Activated CD4-positive, alpha-beta T cell treated with anti-CD3 and anti-CD28 coated beads, Interleukin-2, amount 50 U/mL, for 16 hours (primary cell): ENCODE results near the gene GGA1.
A peak's percentile ranks its signal among the peaks of the same experiment; 100 is the strongest.
"Not testable (repeated sequence)": the region's sequence is repeated elsewhere in the genome, so short reads cannot be mapped to it uniquely, and the experiment has no call there.

Source experiments
- DNase-seq: peaks from one replicate; pipeline ENCODE4 v3.0.0-alpha.2; 2020

GGA1 gene

DNA sequence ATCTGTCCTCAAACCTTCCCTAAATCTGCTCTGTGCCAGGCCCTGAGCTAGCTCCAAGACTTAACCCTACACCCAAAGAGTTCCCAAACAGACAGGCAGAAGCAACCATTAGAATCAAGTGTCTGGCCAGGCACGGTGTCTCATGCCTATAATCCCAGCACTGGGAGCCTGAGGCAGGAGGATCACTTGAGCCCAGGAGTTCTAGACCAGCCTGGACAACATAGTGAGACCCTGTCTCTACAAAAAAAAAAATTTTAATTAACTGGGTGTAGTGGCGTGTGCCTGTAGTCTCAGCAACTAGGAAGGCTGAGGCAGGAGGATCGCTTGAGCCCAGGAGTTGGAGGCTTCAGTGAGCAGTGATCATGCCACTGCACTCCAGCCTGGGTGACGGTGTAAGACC is 47.9 kb downstream of the GGA1 start:
- not testable (repeated sequence) for DNase-seq

DNA sequence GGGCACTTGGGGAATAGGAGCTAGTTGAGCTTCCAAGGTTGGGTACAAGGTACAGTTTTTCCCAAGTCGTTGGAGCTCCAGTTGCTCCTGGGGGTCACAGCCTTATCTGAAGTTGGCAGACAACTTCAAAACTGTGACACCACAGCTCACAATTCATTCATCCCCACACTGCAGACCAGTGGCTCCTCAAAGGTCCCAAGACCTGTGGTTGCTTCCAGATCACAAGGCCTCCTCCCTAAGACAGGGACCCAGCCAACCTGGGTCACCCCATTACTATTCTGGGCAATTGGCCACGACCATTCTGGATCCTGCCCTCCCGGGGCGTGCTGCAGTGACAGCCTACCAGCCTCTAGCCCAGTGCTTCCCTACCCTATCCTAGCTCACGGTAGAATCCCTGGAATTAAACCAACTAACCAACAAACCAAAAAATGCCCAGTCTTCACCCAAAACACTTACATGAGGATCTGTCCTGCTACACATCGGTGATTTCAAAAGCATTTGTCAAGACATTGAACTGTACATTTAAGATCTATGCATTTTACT is 49.0 kb downstream of the GGA1 start:
- DNase-seq, result no peak

DNA sequence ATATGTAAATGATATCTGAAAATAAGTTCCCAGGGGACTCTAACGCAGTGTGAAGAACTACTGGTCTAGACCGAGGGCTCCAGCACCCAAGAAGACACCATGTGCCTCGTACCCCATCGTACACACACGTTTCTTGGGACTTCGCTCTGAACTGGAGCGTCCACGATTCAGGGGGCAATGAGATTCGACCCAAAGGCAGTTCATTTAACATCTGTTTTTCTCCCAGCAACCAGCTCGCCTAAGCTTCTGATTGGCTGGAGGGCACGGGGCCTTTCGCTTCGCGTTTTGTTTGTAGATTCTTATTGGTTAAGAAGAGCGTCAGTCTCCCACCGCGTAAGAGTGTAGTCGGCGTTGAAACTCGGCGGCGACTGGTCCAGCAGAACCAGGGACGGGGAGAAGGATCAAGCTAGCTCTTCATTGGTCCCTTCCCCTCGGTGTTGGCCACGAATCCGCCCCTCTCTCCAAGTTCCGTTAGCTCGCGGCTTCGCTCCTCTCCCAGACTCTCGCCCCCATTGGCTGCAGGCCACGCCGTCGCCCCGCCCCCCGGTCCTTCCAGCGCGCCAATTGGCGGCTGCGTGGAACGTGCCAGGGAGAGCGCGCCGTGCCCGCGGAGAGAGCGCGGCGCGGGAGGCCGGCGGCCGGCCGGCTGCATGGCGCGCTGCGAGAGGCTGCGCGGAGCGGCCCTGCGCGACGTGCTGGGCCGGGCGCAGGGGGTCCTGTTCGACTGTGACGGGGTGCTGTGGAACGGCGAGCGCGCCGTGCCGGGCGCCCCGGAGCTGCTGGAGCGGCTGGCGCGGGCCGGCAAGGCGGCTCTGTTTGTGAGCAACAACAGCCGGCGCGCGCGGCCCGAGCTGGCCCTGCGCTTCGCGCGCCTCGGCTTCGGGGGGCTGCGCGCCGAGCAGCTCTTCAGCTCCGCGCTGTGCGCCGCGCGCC is 49.8 kb downstream of the GGA1 start, which contains the start of gene PDXP:
Gene PDXP, plus strand, starts transcription at position 591 of the 933 bp plus-strand sequence. Its CDS starts 60 bp downstream, at position 651.
- peak; percentile 99 for DNase-seq

DNA sequence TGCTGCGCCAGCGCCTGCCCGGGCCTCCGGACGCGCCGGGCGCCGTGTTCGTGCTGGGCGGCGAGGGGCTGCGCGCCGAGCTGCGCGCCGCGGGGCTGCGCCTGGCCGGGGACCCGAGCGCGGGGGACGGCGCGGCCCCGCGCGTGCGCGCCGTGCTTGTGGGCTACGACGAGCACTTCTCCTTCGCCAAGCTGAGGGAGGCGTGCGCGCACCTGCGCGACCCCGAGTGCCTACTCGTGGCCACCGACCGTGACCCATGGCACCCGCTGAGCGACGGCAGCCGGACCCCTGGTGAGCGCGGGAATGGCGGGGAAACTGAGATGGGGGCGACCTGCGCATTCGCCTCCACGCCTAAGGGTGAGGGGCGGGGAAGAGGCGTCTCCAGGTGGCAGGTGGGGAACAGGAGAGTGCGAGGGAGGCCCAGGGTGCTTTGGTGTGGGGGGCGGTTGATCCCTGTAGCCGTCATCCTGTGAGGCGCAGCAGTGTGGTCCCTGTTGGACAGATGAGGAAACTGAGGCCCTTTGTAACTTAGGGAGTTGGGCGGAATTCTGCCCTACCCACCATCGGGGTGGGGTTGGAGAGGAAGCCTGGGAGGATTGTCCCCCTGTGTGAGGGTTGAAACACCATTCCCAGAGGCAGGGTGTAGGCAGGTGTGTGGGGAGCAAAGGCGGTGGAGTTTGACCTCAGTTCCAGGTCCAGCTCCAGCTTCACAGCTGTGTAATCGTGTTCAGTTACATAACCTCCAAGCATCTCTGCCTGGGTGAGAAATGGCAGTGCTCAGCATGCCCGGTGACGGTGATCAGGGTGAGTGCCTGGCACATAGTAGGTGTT is 50.6 kb downstream of the GGA1 start:
- no peak for DNase-seq

DNA sequence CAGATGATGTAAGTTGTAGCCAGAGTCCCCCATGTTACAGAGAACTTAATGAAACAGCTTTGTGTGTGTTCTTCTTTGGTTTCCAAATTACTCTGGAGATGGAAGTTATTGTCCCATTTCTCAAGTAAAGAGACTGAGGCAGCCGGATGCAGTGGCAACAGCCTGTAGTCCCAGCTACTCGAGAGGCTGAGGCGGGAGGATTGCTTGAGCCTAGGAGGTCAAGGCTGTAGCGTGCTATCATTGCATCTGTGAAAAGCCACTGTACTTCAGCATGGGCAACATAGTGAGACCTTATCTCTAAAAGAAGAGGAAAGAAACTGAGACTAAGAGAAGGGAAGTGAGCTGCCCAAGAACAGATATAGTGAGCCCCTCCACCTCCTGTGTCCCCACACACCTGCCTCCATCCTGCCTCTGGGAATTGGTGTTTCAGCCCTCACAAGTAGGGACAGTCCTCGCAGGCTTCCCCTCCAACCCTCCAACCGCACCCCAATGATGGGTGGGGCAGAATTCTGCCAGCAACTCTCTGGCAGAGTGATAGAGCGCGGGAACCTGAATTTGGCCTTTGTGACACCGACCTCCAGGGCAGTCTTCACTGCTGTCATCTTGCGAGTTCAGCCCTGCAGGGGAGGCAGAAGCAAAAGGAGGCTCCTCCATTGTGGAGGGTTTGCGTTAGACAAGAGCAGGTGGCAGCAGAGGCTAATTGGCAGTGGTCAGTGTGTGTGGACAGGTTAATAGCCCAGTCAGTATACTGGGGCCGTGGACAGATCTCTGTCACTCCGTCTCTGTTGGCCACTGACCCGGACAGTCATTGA is 51.5 kb downstream of the GGA1 start:
- DNase-seq, result no peak

DNA sequence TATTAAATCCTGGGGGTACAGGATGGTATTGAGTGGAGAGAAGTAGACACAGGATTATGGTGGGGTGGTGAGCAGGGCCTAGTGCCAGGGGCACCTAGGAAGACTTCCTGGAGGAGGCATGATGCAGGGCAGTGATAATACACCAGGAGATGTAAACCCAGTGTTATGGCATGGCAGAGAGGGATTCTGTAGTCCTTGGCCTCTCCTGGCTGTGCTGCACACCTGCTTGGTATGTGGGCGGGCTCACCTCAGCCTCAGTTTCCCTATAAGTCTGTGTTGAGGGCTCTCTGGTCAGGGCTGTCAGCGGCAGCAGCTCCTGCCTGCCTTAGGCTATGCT is 52.0 kb downstream of the GGA1 start:
- no peak for DNase-seq

DNA sequence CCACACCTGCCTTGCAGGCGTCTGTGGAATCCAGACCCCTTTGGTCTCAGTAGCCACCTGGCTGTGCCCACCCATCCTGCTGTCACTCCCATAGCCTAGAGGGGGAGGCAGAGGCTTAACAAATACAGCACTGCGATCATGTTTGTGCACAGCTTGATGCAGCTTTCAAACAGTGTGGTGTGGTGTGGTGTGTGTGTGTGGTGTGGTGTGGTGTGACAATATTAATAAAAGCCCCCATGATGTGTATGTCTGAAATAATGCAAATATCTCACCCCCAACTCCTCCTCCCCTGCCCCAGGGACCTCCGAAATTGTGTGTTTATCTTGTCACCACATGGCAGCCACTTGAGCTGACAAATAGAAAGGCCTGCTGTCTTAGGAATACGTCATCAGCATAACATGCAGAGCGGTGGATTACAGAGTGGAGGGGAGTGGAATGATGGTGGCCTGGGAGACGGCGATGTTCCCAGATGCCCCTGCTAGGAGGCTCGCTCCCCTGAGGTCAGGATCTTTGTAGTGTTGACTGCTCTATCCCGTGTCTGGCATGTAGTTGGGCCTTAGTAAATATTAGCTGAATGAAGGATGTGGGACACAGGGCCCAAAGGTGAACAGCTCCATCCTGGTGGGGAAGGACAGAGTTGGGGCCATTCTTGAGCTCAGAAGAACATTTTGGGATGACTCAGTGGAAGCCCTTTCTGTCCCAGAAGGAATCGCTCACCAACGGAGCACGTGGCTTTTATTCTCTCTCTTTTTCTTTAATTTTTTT is 52.7 kb downstream of the GGA1 start:
- no peak for DNase-seq

DNA sequence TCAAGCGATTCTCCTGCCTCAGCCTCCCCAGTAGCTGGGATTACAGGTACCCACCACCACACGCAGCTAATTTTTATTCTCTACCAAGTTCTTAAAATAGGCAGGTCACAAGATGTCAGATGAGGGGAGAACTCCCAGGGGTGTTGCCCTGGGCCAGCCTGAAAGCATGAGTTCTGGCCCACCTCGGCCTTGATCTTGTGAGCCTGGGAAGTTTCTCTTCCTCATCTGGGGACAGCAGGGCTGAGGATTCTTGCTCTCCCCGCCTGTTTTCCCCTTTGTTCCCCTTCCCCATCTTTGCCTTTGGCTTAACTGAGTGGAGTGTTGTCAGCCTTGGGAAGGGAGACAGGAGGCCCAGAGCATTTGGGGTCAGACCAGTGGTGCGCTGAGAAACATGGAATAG is 53.4 kb downstream of the GGA1 start:
- DNase-seq, result no peak

DNA sequence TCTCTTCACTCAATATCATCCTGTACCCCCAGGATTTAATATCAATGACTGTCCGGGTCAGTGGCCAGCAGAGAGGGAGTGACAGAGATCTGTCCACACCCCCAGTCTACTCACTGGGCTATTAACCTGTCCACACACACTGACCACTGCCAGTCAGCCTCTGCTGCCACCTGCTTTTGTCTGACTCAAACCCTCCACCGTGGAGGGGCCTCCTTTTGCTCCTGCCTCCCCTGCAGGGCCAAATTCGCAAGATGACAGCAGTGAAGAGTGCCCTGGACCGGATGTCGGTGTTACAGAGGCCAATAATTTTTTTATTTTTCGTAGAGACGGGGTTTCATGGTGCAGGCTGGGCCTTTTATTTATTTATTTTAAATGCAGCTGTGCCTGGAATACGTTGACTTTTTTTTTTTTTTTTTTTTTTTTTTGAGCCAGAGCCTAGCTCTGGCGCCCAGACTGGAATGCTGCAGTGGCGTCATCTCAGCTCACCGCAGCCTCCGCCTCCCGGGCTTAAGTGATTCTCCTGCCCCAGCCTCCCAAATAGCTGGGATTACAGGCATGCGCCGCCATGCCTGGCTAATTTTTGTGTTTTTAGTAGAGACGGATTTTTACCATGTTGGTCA is 55.0 kb downstream of the GGA1 start:
- no peak for DNase-seq

DNA sequence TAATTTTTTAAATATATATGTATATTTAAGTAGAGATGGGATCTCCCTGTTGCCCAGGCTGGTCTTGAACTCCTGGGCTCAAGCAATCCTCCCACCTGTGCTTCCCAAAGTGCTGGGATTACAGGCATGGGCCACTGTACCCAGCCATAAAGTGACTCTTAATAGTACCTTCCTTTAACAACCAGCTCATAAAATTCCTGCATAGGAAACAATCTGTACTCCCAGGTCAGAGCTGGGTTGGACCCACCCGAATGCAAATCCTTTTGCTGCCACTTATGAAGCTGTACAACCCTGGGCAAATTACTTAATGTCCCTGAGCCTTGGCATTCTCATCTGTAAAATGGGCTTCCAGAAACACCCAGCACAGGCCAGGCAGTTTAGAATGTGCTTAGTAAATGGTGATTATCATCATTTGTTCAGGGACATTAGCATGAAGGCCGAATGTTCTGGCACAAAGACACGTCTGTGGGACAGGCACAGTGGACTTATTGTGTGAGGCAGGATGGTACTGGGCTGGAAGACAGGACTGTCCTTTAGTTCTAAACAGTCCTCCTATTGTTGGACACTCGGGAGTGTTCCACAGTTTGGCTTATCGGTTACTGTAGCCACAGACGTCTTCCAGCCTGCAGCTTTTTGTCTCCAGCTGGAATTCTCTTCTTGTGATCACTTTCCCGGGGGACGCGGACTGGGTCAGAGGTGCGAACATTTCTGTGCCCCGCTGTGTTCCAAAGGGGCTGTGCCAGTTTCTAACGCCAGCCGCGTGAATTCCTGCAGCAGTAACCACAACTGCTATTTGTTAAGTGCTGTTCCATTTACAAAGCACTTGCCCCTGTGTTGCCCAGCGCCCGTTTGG is 55.8 kb downstream of the GGA1 start:
- no peak for DNase-seq

DNA sequence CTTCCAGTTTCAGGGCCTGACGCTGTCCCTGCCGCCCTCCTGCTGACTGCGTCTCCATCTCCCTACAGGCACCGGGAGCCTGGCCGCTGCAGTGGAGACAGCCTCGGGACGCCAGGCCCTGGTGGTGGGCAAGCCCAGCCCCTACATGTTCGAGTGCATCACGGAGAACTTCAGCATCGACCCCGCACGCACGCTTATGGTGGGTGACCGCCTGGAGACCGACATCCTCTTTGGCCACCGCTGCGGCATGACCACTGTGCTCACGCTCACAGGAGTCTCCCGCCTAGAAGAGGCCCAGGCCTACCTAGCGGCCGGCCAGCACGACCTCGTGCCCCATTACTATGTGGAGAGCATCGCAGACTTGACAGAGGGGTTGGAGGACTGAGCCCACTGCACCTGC is 56.9 kb downstream of the GGA1 start:
- DNase-seq, result no peak

DNA sequence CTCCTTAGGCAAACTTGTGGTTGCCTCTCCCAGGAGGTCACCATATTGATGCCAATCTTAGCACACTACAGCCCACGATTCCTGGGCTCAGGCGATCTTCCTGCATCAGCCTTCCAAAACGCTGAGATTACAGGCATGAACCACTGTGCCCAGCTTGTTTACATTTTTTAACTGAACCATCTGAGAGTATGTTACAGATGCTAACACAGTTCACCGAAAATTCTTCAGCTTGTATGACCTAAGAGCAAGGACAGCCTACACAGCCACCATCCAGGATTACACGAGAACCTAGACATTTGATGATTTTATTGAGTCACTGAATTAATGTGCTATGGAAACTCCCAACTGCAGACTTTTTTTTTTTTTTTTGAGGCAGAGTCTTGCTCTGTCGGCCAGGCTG is 61.0 kb downstream of the GGA1 start:
- DNase-seq, result no peak

DNA sequence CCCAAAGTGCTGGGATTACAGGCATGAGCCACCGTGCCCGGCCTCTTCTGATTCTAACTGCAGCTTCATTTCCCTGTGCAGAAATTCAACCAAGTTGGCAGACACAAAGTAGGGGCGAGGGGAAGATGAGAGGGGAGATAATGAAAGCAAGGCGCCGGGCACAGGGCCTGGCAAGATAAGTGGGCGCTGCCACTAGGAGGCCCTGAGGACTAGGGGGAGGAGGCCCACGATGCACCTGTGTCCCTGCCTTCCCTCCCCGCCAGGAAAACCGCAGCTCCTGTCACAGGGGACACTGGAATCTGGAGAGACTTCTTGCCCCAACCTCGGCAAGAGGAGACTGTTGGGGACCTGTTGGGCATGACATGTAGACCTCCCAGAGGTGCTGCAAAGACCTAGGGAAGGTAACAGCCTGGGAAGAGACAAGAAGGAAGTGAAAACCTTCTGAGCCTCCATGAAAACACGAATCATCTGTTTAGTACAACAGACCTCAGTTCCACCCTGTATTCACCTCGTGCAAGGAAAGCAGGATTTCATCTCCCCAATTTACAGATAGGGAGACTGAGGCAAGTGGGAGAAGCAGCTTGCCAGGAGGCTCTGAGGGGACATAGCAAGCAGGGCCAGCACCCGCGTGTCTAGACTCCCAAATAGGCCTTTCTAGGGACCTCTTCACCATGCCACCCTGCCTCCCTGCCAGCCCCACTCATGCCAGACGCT is 63.7 kb downstream of the GGA1 start:
- DNase-seq, result no peak

DNA sequence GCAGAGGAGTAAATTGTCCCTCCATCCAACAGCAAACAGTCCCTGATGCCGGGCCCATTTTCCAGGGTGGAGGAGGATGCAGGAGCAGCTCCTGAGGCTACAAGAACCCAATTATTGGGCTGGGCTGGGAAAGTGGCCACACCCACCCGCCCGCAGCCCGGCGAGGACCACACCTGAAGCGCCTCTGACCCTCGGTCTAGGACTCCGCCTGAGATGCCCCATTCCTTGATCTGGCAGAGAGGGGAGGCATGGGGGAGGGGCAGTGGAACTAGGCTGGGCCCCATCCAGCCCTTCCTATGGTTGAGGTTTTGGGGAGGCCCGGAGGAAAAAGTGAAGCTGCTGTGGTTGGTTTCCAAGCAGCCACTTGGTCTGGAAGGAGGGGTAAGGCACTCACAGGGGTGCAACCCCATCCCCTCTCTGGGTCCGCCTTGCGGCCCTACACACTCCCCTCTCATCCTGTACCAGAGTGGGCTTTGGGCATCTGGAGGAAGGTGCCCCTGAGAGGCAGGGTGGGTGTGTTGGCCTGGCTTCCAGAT is 64.4 kb downstream of the GGA1 start:
- no peak for DNase-seq

DNA sequence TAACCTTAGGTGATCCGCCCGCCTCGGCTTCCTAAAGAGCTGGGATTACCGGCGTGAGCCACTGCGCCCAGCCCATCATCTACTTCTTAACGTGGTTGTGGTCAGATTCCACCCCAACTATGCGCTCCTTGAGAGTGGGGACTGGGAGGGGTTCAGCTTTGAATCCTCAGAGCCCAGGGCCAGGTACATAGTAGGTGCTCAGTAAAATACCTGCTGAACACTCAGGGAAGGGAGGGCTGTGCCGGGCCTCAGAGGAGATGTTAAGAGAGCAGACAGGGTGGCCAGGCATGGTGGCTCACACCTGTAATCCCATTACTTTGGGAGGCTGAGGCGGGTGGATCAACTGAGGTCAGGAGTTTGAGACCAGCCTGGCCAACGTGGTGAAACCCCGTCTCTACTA is 65.6 kb downstream of the GGA1 start:
- DNase-seq, result no peak

DNA sequence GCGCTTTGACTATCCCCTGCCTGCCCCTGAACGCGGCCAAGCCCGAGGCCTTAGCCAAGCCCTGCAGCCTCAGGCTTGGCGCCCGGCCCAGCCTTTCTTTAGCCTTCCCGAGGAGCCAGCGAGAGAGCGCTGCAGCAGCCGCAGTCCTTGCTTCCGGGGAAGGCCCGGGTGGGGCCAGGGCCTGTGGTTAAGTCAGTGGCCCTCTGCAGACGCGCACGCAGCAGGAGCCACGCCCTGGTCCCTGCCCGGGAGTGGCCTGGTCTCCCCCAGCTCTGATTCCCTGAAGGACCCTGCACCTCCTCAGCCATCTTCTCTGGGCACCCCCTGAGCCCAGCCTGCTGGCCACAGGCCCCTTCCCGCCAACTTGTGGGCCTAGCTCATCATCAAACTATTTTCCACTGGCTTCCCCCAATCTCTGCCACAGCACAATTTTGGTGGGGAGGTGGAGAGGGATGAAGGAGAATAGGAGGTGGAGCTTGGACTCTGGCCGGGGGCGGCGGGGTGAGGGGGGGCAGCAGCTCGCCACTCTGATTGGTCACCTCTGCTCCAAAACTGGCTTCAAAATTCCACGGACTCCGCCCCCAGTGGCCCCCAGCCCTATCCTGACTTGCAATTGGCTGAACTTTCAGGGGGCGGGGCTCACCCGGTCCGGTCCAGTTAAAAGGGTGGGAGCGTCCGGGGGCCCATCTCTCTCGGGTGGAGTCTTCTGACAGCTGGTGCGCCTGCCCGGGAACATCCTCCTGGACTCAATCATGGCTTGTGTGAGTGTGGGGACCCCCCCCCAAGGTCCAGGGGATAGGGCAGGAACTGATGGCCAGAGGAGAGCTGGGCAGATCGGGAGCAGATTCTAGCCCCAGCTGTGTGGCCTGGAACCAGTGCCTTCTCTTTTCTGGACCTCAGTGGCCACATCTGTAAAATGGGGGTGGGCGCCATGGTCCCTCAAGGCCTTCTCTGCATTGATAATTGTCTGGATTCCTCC is 66.6 kb downstream of the GGA1 start, which contains the start of gene LGALS1:
Gene LGALS1, plus strand, starts transcription at position 686 of the 979 bp plus-strand sequence. Its CDS starts 67 bp downstream, at position 753.
- peak; percentile 92 for DNase-seq

DNA sequence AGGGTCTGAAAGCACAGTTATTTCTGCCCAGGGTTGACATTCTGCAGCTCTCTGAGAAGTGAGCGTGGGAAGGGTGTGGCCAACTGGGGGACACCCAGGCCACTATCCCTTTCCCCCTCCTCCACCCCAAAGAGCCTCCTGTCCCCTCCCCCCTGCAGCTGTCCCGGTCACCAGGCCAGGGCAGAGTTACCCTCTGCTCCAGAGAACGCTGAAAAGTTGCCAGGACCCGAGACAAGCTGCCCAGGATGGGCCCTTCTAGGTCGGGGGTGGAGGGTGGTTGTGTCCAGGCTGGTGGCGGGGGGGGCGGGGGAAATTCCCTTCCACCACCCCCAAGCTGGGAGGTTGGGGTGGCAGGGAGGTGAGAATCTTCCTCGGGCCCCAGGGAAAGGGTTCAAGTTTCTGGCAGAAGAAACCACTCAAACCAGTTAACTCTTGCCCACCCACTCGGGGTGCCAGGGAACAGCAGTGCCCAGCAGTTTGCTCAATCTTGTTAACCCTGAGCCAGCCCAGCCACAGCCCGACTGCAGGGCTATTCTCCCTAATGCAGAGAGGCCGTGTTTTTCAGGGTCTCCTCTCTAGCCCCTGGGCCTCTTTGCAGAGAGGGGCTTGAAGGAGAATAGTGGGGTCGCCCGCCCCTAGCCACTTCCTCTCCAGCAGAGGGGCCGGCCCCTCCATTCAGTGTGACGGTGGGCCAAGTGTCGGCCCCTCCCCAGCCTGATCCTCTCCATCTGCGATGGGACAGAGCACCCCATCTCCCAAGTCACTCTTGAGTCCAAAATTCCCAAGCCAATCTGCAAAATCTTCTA is 67.5 kb downstream of the GGA1 start:
- DNase-seq, result no peak
